NCI-H774 (cell line): Measurements from ENCODE around the gene COL23A1.
"Not testable (repeated sequence)": the region's sequence is repeated elsewhere in the genome, so short reads cannot be mapped to it uniquely, and the experiment has no call there.

Source experiments
- DNase-seq: peaks from one replicate; lab custom pipeline; 2025; lab: John Stamatoyannopoulos, UW

The COL23A1 gene

GRCh38 chr5:178237431-178238312 is 352.5 kb downstream of the COL23A1 start:
- DNase-seq: no peak

GRCh38 chr5:178236679-178237078 is 353.5 kb downstream of the COL23A1 start:
- DNase-seq: no peak

- no peak for DNase-seq
These were observed 354.1 kb downstream of the COL23A1 start for GRCh38 chr5:178236126-178236525.

- DNase-seq: no peak
These were observed 354.6 kb downstream of the COL23A1 start for GRCh38 chr5:178235588-178235974.

- peak; percentile 17 for DNase-seq
These were observed 355.2 kb downstream of the COL23A1 start for GRCh38 chr5:178234750-178235587.

- DNase-seq: no peak
These were observed 356.0 kb downstream of the COL23A1 start for GRCh38 chr5:178234121-178234749.

GRCh38 chr5:178232920-178233429 is 357.2 kb downstream of the COL23A1 start:
- DNase-seq: no peak

- DNase-seq: peak; percentile 51
These were observed 357.9 kb downstream of the COL23A1 start, which contains the start of gene PHYKPL for GRCh38 chr5:178232124-178232919. TSS of gene PHYKPL (minus strand) at chr5:178232802. CDS start at chr5:178232550, 252 bp downstream.

GRCh38 chr5:178231539-178232123 is 358.6 kb downstream of the COL23A1 start:
- DNase-seq: no peak

- DNase-seq: no peak
These were observed 359.2 kb downstream of the COL23A1 start for GRCh38 chr5:178230879-178231538.

GRCh38 chr5:178229861-178230260 is 360.3 kb downstream of the COL23A1 start:
- no peak for DNase-seq

GRCh38 chr5:178229111-178229510 is 361.1 kb downstream of the COL23A1 start:
- not testable (repeated sequence) for DNase-seq

GRCh38 chr5:178228609-178229008 is 361.6 kb downstream of the COL23A1 start:
- no peak for DNase-seq

- DNase-seq: no peak
These were observed 362.3 kb downstream of the COL23A1 start for GRCh38 chr5:178227929-178228328.

GRCh38 chr5:178227138-178227659 is 363.0 kb downstream of the COL23A1 start:
- DNase-seq: no peak

GRCh38 chr5:178225174-178225573 is 365.0 kb downstream of the COL23A1 start:
- no peak for DNase-seq

- DNase-seq: no peak
These were observed 365.8 kb downstream of the COL23A1 start for GRCh38 chr5:178224403-178224802.

GRCh38 chr5:178223828-178224335 is 366.3 kb downstream of the COL23A1 start:
- no peak for DNase-seq

GRCh38 chr5:178223196-178223773 is 366.9 kb downstream of the COL23A1 start:
- no peak for DNase-seq
